A549 (cell line): ENCODE measurements around the gene NTM. TPM values are rescaled to one million over a fixed set of nuclear protein-coding genes. Genes with fewer than 3 reads are reported as not detected.

Source experiments
- ATAC-seq, 2 experiments: fragments of 200-7000 bp in 1 of 2; fragments of >200 bp in 1 of 2; cut with Nextera tagmentation in 1 of 2; cut with Tn5 transposase in 1 of 2; 3 replicates each; pipeline versions ENCODE4 v1.8.0 to v1.9.1; 2018 to 2020; ENCODE audit warnings: mild to moderate bottlenecking in 1 of 2, moderate library complexity in 1 of 2
- CTCF ChIA-PET: fragments of 300-600 bp; sonication (Branson Sonifier 250); formaldehyde crosslinking; extraction: SDS; loops from one replicate; lab custom pipeline; 2021; ENCODE audit warnings: antibody characterized with exemption, inconsistent platforms; lab: Yijun Ruan, JAX
- POLR2A ChIA-PET: fragments of 350-600 bp; formaldehyde crosslinking; extraction: SDS; loops from one replicate; lab custom pipeline; 2021; ENCODE audit warnings: antibody characterized with exemption, inconsistent platforms; lab: Yijun Ruan, JAX
- DNase-seq, 2 experiments: peaks; one replicate each; pipeline versions ENCODE4 v3.0.0 to v3.0.0-alpha.2; 2011 to 2016; ENCODE audit warnings: low read depth in 1 of 2, low spot score in 1 of 2
- FAIRE-seq: peaks from 2 replicates; lab custom pipeline; 2011; peaks lifted over from hg19 to GRCh38; lab: Jason Lieb, UNC
- H3K27ac ChIP-seq, 2 experiments: fragments of >200 bp; sonication (Bioruptor Twin); formaldehyde crosslinking; 3 replicates each; pipeline ENCODE4 v1.5.1; 2016 to 2017
- H3K4me1 ChIP-seq: fragments of >200 bp; sonication (Bioruptor Twin); formaldehyde crosslinking; 3 replicates; pipeline ENCODE4 v1.6.1; 2016
- H3K4me2 ChIP-seq: fragments of >200 bp; sonication (Bioruptor Twin); formaldehyde crosslinking; 3 replicates; pipeline ENCODE4 v1.6.1; 2016
- H3K4me3 ChIP-seq: fragments of >200 bp; sonication (Bioruptor Twin); formaldehyde crosslinking; 3 replicates; pipeline ENCODE4 v1.5.1; 2016
- H3K9me3 ChIP-seq: fragments of >200 bp; sonication (Bioruptor Twin); formaldehyde crosslinking; 3 replicates; pipeline ENCODE4 v1.6.1; 2016
- BHLHE40 ChIP-seq: IDR thresholded peaks from 2 replicates; pipeline ENCODE4 v1.6.1; 2012; ENCODE audit warnings: low read depth, low read length, inconsistent platforms
- EHF ChIP-seq: fragments of 250-450 bp; sonication (Bioruptor Pico); IDR thresholded peaks from 2 replicates; pipeline ENCODE4 v1.5.0; 2020; ENCODE audit warnings: mild to moderate bottlenecking
- ELK1 ChIP-seq: fragments of 150-350 bp; IDR thresholded peaks from 2 replicates; pipeline ENCODE4 v1.6.1; 2014; ENCODE audit warnings: low read depth, mild to moderate bottlenecking, low read length
- GATA3 ChIP-seq: IDR thresholded peaks from 2 replicates; pipeline ENCODE4 v1.6.1; 2012; ENCODE audit warnings: borderline replicate concordance
- MYC ChIP-seq: IDR thresholded peaks from 2 replicates; pipeline ENCODE4 v1.6.1; 2012; ENCODE audit warnings: mild to moderate bottlenecking, inconsistent platforms, low read length, improper control_type of control experiment, borderline replicate concordance
- NFE2L2 ChIP-seq: fragments of 150-350 bp; conservative IDR thresholded peaks from 2 replicates; pipeline ENCODE4 v1.6.1; 2014; ENCODE audit warnings: low read length
- PBX3 ChIP-seq: IDR thresholded peaks from 2 replicates; pipeline ENCODE4 v1.6.1; 2012
- PHF8 ChIP-seq: fragments of 200-600 bp; sonication (generic); IDR thresholded peaks from 2 replicates; pipeline ENCODE4 v1.6.1; 2016; ENCODE audit warnings: low read depth, mild to moderate bottlenecking, antibody characterized with exemption, moderate library complexity, borderline replicate concordance
- RARB ChIP-seq: fragments of 250-450 bp; sonication (Bioruptor Pico); IDR thresholded peaks from 2 replicates; pipeline ENCODE4 v1.8.0; 2021; ENCODE audit warnings: mild to moderate bottlenecking, moderate library complexity
- REST ChIP-seq: fragments of 200-600 bp; sonication (generic); IDR thresholded peaks from 2 replicates; pipeline ENCODE4 v1.6.1; 2016; ENCODE audit warnings: antibody characterized with exemption, mild to moderate bottlenecking, moderate library complexity
- RNF2 ChIP-seq: fragments of 200-600 bp; sonication (generic); IDR thresholded peaks from 2 replicates; pipeline ENCODE4 v1.6.1; 2016; ENCODE audit warnings: low read depth, mild to moderate bottlenecking, antibody characterized with exemption, moderate library complexity, borderline replicate concordance
- TFCP2L1 ChIP-seq: fragments of 250-450 bp; sonication (Bioruptor Pico); IDR thresholded peaks from 2 replicates; pipeline ENCODE4 v1.5.0; 2021; ENCODE audit warnings: mild to moderate bottlenecking
- ZNF302 ChIP-seq: fragments of 250-450 bp; sonication (Bioruptor Pico); IDR thresholded peaks from 2 replicates; pipeline ENCODE4 v1.9.0; 2021; ENCODE audit warnings: inconsistent platforms, mild to moderate bottlenecking, moderate library complexity
- WGBS: methylation state at CpG from one replicate; pipeline ENCODE4 v1.1.6; 2017; ENCODE audit errors: missing lambda C conversion rate; 5-methylcytosine and 5-hydroxymethylcytosine counted together
- polyA plus RNA-seq, 4 experiments: library from polyadenylated mRNA; depleted of rRNA in 3 of 4; stranded (reverse); fragments of >200 nt; fragmentation: RNase III in 1 of 4; extraction: RNeasy Plus Mini Kit Qiagen cat#74134 plus additional on column Dnase treatment in 1 of 4; gene quantifications; 2 replicates in 3 of 4; 3 replicates in 1 of 4; pipeline ENCODE4 v1.2.3, GENCODE V29; 2011 to 2017
- TF ChIP-seq, protein P1 (sequence below): fragments of >200 bp; sonication (Bioruptor Twin); formaldehyde crosslinking; IDR thresholded peaks from 3 replicates; pipeline ENCODE4 v1.5.1; 2016

NTM gene
- polyA plus RNA-seq, 2 of the 4 experiments (the other 2 are of a cell fraction), result not detected

DNA sequence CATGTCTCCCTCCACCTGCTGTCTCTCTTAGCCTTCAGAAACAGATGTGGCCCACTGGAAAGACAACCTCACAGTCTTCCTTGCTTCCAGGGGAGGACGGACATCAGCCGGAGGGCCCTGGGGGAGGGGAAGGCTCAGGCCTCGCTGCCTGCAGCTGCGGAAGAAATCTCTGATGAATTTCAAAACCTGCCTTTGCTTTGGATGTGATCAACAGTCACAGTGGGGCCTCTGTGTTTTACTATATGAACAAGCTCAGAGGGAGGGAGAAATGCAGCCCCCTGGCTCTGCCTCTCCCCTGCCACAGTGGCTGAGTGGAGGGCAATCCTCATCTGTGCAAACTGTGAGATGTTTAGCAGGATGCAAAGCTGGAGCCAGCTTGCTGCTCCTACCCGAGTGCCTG is 282.8 kb downstream of the NTM start:
- CTCF ChIA-PET, result no interaction called here
- WGBS, result 35% methylated on average over 4 of the region's 5 CpGs
- TF ChIP-seq RNF2, result no peak
- TF ChIP-seq, all 56 proteins: peak for 0
- ATAC-seq (no peak), FAIRE-seq (no peak), DNase-seq (no peak)
- POLR2A ChIA-PET, result no interaction called here
- Histone ChIP-seq H3K4me3 (no peak overlapping the region), H3K4me1 (no peaks in the 10 kb centered on the region), H3K27ac (no peak overlapping the region), H3K4me2 (no peak overlapping the region), H3K9me3 (no peaks in the 10 kb centered on the region)

- H3K9me3 ChIP-seq, result no peaks in the 10 kb centered on the region
- POLR2A ChIA-PET, result no interaction called here
- 28% methylated on average over 10 of the region's 10 CpGs for WGBS
Observed at GRCh38 chr11:131654849-131655248, 284.4 kb downstream of the NTM start.

More at GRCh38 chr11:131654849-131655248, 284.4 kb downstream of the NTM start:
- ATAC-seq, result no peak
- no peak overlapping the region for H3K4me2 ChIP-seq
- H3K4me3 ChIP-seq, result no peak overlapping the region
- CTCF ChIA-PET, result no interaction called here
- DNase-seq, result no peak
- H3K27ac ChIP-seq, result no peak overlapping the region
- TF ChIP-seq GATA3 (no peak), RARB (CRISPR knock-in tag) (no peak), PBX3 (no peak), PHF8 (no peak), EHF (CRISPR knock-in tag) (no peak), REST (no peak), ELK1 (no peak), TFCP2L1 (CRISPR knock-in tag) (no peak), ZNF302 (CRISPR knock-in tag) (no peak), NFE2L2 (no peak), MYC (no peak), BHLHE40 (no peak)
- TF ChIP-seq, protein P1, sequence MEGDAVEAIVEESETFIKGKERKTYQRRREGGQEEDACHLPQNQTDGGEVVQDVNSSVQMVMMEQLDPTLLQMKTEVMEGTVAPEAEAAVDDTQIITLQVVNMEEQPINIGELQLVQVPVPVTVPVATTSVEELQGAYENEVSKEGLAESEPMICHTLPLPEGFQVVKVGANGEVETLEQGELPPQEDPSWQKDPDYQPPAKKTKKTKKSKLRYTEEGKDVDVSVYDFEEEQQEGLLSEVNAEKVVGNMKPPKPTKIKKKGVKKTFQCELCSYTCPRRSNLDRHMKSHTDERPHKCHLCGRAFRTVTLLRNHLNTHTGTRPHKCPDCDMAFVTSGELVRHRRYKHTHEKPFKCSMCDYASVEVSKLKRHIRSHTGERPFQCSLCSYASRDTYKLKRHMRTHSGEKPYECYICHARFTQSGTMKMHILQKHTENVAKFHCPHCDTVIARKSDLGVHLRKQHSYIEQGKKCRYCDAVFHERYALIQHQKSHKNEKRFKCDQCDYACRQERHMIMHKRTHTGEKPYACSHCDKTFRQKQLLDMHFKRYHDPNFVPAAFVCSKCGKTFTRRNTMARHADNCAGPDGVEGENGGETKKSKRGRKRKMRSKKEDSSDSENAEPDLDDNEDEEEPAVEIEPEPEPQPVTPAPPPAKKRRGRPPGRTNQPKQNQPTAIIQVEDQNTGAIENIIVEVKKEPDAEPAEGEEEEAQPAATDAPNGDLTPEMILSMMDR, result no peak
- H3K4me1 ChIP-seq, result no peaks in the 10 kb centered on the region
- no peak for FAIRE-seq
